Activated CD8-positive, alpha-beta memory T cell treated with anti-CD3 and anti-CD28 coated beads, Interleukin-2, amount 50 U/mL, for 24 hours (primary cell): ENCODE results near the gene BCO2.

Source experiments
- DNase-seq: peaks from one replicate; pipeline ENCODE4 v3.0.0-alpha.2; 2020; ENCODE audit errors: extremely low read depth

BCO2 gene

GRCh38 chr11:112216561-112217105, 41.3 kb downstream of the BCO2 start:
- no peak for DNase-seq

- DNase-seq, result no peak
Measured at GRCh38 chr11:112219476-112220232, 44.3 kb downstream of the BCO2 start.

- DNase-seq, result no peak
Measured at GRCh38 chr11:112221274-112221835, 46.0 kb downstream of the BCO2 start.

DNA sequence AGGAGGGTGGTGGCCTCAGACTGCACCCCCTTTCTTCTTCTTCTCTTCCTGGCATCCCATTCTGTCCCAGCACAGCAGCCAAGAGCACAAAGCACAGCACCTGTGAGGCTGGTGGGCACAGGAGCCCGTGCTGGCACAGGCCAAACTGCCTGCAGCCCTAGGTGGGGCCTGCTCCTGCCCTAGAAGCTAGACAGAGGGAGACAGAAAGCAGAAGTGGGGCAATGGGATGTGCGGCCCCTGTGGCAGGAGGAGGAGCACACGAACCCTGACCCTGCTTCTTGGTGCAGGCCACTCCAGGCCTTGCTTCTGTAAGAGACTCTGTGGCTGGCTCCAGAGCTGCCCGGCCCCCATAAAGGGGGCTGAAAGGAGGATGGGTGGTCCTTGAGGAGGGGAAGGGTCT, 47.0 kb downstream of the BCO2 start:
- no peak for DNase-seq

- DNase-seq, result no peak
Measured at GRCh38 chr11:112223121-112223520, 47.8 kb downstream of the BCO2 start.

DNA sequence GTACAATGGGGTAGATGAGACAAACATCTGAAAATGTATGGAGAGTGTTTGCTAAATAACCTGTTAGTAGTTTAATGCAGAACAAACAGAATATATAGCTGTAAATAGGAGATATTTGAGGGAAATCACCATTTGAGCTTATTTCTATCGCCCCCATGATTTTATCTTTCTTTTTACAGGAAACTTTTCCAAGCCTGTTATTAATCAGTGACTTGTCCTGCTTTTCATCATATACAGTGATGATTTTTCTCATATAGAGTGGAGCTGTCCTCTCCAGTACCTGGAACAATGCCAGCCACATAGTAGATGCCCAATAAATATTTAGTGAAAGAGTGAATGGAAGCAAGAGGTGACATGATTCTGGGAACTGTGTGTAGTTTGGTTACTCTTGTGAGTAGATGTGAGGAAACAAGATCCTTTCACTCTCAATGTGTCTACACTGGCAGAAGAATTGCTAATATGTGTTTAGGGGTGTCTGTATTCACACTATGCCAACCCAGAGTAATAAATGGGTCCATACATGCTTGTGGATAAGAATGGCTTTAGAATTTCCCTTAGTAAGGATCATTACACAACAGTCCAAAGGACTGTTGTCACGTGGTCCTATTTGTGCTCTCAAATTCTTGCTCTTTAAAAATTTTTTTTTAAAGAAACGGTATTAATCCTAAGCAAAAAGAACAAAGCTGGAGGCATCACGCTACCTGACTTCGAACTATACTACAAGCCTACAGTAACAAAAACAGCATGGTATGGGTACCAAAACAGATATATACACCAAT, 48.6 kb downstream of the BCO2 start:
- no peak for DNase-seq

DNA sequence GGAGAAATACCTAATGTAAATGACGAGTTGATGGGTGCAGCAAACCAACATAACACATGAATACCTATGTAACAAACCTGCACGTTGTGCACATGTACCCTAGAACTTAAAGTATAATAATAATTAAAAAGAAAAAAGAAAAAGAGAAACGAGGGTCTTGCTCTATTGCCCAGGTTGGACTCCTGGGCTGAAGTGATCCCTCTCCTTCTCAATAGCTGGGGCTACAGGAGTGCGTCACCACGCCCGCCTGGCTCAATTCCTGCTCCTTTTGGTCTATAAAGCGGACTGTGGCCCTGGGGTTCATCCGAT, 50.4 kb downstream of the BCO2 start:
- no peak for DNase-seq

DNA sequence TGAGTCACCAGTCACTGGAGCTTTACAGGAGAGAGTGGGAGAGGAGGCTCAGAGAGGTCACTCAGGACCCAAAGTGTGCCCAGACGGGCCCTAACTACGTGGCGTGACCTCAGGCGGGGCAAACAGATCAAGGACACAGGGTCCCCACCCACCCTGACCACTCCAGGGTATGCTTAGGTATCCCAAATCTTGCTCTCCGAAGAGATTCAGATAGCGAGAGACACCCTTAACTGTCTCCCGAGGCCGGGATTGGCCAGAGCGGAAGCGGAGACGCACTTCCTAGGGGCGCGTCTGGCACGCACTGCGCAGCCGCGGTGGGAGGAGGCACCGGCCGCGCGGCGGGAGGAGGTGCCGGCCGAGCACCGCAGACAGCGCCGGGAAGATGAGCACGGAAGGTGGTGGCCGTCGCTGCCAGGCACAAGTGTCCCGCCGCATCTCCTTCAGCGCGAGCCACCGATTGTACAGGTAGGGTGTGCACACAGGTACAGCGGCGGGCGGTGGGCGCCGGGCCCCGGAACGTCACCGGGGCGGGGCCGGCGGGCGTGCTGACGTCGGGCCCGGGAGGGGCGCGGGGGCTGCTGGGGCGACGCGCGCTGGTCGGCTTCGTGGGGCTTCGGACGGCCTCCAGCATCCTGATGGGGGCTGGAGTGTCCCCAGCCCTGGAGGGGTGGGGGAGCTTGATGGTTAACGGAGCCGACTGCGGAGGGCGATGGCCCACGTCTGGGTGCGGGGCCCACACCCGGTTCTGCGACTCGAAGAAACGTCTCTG, 50.9 kb downstream of the BCO2 start, which contains the start of gene PTS:
PTS (plus strand) TSS at position 367 of the 769 bp plus-strand sequence; CDS start at position 383, 16 bp downstream.
- DNase-seq, result peak; percentile 54

DNA sequence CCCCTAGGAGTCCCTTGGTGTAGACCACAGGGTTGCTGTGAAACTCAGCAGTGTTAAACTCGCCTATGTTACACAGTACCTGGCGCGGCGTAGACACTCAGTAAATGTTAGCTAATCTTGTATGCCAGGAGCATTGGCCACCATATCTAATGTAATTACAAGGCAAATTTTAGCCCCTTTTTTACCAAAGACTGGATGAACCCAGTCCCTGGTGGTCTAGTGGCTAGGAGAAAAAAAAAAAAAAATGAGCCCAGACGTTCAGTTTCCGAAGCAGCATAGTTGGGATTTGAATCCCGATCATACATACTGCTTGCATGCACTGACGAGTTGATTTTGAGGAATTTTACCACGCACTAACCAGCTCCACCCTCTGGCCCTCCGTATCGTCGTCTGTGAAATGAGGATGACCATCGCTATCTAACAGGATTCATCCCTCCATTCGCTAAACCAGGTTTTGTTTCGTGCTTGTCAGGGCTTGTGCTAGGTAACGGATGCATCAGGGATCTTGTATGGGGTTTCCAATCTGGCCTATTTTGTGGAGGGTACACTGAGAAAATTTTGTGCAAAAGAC, 51.6 kb downstream of the BCO2 start:
- DNase-seq, result no peak

- DNase-seq, result no peak
Measured at GRCh38 chr11:112227471-112227870, 52.2 kb downstream of the BCO2 start.

DNA sequence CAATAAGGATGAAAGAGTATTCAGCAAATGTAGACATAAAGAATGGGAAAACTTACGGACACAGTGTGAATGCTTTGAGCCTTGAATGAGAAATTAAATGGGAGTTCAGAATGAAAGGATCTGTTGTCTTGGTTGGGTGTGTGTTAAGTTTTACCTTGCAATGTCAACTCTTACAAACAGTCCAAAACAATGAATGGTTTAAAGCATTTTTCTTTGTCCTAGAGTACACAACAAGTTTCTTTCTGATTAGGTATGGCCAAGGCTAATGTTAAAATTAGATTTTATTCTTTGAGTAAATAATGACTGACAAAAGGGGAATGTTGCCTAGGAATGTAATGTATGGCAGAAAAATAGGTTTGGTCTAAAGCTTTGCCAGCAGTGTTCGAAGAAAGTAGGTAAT, 53.4 kb downstream of the BCO2 start:
- no peak for DNase-seq

DNA sequence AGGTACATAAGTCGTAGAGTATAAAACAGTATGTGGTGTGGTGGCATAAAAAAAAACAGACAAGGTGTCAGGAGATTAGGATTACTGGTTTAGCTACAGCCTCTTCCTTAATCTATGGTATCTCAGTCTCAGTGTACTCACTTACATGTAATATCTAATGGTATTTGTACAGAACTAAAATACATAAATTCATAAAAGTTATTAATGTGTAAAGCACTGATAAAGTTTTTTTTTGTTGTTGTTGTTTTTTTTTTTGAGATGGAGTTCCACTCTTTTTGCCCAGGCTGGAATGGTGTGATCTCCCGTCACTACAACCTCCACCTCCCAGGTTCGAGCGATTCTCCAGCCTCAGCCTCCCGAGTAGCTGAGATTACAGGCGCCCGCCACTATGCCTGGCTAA, 53.8 kb downstream of the BCO2 start:
- DNase-seq, result no peak

GRCh38 chr11:112229746-112230433, 54.6 kb downstream of the BCO2 start:
- DNase-seq, result no peak

GRCh38 chr11:112231952-112232351, 56.6 kb downstream of the BCO2 start:
- no peak for DNase-seq

DNA sequence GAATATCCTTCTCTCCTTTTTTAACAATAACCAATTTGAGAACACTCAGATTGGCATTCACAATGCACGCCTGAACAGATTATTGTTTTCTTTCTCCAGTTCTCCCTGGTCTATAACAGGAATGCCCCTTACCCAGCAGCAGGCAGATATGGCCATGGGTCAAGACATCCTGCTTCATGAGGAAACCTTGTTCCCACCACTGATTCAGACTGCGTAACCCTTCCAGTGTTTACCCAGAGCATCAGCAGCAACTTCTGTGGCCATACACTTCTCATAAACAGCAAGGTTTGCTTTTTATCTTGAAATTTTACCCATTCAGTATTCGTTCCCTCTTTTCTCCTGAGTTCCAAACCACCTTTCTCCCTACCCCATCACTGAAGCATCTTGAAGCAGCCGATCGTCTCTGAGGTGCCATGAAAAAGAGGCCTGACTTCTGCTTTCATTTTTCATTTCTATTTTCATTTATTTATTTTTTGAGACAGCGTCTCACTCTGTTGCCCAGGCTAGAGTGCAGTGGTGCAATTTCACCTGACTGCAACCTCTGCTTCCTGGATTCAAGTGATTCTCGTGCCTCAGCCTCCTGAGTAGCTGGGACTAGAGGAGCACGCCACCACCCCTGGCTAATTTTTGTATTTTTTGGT, 60.6 kb downstream of the BCO2 start:
- DNase-seq, result no peak

DNA sequence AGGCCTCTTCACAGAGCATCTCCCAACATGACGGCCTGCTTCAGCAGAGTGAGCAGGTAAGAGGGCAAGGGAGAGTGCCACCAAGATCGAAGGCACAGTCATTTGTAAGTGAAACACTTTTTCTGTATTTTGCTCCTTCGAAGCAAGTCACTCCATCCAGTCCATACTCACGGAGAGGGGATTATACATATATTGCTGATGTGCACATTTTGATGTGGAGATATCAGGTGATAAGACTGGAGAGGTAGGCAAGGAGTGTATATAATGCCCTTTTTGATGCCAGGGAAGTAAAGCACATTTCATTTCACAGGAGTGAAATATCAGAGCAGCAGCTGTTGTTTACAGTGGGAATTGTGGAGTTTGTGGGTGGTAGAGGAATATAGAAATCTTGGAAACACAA, 62.1 kb downstream of the BCO2 start:
- DNase-seq, result no peak

DNA sequence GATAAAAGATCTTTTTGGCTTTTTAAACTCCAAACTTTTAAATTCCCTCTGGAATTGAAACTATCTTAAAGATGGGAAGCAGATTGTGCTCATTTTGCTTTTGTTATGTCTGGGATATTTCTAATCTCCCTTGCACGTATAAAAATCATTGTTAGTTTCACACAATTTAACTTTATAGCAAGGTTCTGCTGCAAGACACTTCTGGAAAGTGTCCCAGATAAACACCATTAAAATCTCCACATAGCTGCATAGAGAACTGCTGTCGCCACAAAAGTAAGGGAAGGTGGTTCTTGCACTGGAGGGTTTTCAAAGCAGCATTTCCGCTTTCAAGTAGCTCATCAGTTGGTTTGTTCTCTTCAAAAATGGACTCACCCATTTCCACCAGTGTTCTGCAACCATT, 62.7 kb downstream of the BCO2 start:
- no peak for DNase-seq

- DNase-seq, result no peak
Measured at GRCh38 chr11:112241486-112241885, 66.2 kb downstream of the BCO2 start.

DNA sequence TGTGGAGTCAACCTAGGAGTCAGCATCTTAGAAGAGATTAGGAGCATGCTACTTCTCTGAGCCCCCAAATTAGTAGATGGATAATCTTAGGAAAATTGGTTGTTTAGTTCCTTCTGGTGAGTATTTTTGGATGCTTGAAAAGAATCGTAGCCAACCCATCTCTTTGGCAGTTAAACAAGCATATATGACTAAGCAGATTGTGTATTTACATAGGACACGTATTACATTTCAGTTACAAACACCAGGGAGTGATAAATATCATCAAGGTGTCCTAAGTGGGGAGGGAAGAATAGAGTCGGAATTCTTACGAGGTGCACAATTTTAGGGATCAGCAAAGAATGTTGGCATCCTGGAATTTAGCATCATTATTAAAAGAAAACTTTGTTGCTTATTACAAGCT, 71.9 kb downstream of the BCO2 start:
- no peak for DNase-seq

GRCh38 chr11:112248201-112248600, 72.9 kb downstream of the BCO2 start:
- DNase-seq, result no peak
